Progenitor cell of endocrine pancreas (in vitro differentiated cells): ENCODE data around the gene THSD4. TPM values are rescaled to one million over a fixed set of nuclear protein-coding genes. Genes with fewer than 3 reads are reported as not detected.

Source experiments
- DNase-seq: peaks from one replicate; pipeline ENCODE4 v3.0.0; 2021; ENCODE audit warnings: low spot score; ENCODE audit not compliant: unreplicated experiment
- H3K27ac Mint-ChIP-seq: 2 replicates; pipeline ENCODE4 v1.8.0; 2021; ENCODE audit warnings: mild to moderate bottlenecking, moderate library complexity, mixed read lengths
- H3K27me3 Mint-ChIP-seq: 2 replicates; pipeline ENCODE4 v1.8.0; 2021; ENCODE audit warnings: mixed read lengths
- H3K36me3 Mint-ChIP-seq: 2 replicates; pipeline ENCODE4 v1.8.0; 2022; ENCODE audit warnings: mixed read lengths; ENCODE audit not compliant: insufficient read depth
- H3K4me1 Mint-ChIP-seq: 2 replicates; pipeline ENCODE4 v1.8.0; 2021; ENCODE audit warnings: low read depth, mixed read lengths
- H3K4me3 Mint-ChIP-seq: 2 replicates; pipeline ENCODE4 v1.8.0; 2021; ENCODE audit warnings: low read depth, mild to moderate bottlenecking, moderate library complexity, mixed read lengths
- H3K9me3 Mint-ChIP-seq: 2 replicates; pipeline ENCODE4 v1.8.0; 2021; ENCODE audit warnings: low read depth, mixed read lengths
- total RNA-seq: library from RNA; stranded (reverse); gene quantifications from 2 replicates; pipeline ENCODE4 v1.2.1, GENCODE V29; 2021
- TF ChIP-seq, protein P1 (sequence below): fragments of 200-600 bp; sonication (generic); IDR thresholded peaks from one replicate; pipeline ENCODE4 v1.5.0; 2021; ENCODE audit warnings: antibody characterized with exemption, mild to moderate bottlenecking; ENCODE audit not compliant: unreplicated experiment

THSD4 gene
- total RNA-seq, 1 donor from 2014 or later: 6.8 TPM

DNA sequence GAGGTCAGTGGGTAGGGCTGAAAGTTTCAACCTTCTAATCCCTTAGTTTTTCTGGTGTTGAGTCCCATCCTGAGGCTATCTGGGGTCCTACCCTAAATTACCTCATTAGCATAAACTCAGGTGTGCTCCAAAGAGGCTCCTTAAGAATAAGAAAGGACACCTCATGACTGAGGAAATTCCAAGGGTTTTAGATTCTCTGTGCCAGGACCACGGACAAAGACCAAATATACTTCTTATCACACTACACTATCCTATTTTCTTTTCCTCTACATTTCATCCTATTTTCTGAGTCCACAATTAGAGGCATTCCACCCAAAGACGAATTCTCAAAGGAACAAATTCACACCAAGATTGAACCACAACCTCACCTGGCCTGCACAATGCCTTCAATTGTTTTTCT, 9.8 kb upstream of the THSD4 start:
- DNase-seq: no peak
- Mint-ChIP-seq H3K27ac (no peak overlapping the region), H3K4me1 (no peaks in the 10 kb centered on the region), H3K36me3 (no peaks in the 10 kb centered on the region), H3K9me3 (no peaks in the 10 kb centered on the region), H3K27me3 (peaks cover 15% of the 10 kb centered on the region), H3K4me3 (no peak overlapping the region)
- TF ChIP-seq, protein P1, sequence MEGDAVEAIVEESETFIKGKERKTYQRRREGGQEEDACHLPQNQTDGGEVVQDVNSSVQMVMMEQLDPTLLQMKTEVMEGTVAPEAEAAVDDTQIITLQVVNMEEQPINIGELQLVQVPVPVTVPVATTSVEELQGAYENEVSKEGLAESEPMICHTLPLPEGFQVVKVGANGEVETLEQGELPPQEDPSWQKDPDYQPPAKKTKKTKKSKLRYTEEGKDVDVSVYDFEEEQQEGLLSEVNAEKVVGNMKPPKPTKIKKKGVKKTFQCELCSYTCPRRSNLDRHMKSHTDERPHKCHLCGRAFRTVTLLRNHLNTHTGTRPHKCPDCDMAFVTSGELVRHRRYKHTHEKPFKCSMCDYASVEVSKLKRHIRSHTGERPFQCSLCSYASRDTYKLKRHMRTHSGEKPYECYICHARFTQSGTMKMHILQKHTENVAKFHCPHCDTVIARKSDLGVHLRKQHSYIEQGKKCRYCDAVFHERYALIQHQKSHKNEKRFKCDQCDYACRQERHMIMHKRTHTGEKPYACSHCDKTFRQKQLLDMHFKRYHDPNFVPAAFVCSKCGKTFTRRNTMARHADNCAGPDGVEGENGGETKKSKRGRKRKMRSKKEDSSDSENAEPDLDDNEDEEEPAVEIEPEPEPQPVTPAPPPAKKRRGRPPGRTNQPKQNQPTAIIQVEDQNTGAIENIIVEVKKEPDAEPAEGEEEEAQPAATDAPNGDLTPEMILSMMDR: no peak

- Mint-ChIP-seq H3K27ac (no peak overlapping the region), H3K36me3 (no peaks in the 10 kb centered on the region), H3K27me3 (peaks cover 26% of the 10 kb centered on the region), H3K9me3 (no peaks in the 10 kb centered on the region), H3K4me3 (no peak overlapping the region), H3K4me1 (no peaks in the 10 kb centered on the region)
- no peak for DNase-seq
- TF ChIP-seq, protein P1: no peak
These were observed 8.3 kb upstream of the THSD4 start for GRCh38 chr15:71106802-71107500.

- Mint-ChIP-seq H3K4me1 (no peaks in the 10 kb centered on the region), H3K27ac (no peak overlapping the region), H3K4me3 (no peak overlapping the region), H3K9me3 (no peaks in the 10 kb centered on the region), H3K27me3 (peaks cover 28% of the 10 kb centered on the region), H3K36me3 (no peaks in the 10 kb centered on the region)
- TF ChIP-seq, protein P1: no peak
- DNase-seq: no peak
These were observed 7.8 kb upstream of the THSD4 start for GRCh38 chr15:71107501-71107815.

DNA sequence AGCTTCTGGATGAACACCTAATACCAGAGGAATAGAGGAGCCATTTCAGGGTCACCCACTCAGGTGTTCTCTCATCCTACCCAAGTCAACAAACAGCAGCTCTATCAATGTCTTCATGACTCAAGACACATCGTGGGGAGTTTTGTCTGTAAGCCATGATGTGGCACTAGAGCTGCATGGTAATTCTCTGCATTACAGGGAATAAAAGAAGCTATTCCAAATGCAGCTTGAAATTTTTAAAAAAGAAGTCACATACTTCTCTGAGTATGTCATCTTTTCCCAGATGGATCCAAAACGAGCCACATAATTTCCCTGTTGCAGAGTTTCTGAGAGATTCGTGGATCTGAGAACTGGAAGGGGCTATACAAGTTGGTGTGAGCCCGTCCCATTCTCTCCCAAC, 6.1 kb upstream of the THSD4 start:
- Mint-ChIP-seq H3K4me1 (peaks cover 1% of the 10 kb centered on the region), H3K4me3 (no peak overlapping the region), H3K36me3 (no peaks in the 10 kb centered on the region), H3K27me3 (peaks cover 32% of the 10 kb centered on the region), H3K27ac (no peak overlapping the region), H3K9me3 (no peaks in the 10 kb centered on the region)
- DNase-seq: no peak
- TF ChIP-seq, protein P1: no peak

- Mint-ChIP-seq H3K4me1 (peaks cover 8% of the 10 kb centered on the region), H3K27me3 (peaks cover 40% of the 10 kb centered on the region), H3K4me3 (no peak overlapping the region), H3K9me3 (no peaks in the 10 kb centered on the region), H3K27ac (no peak overlapping the region), H3K36me3 (no peaks in the 10 kb centered on the region)
- TF ChIP-seq, protein P1: no peak
- no peak for DNase-seq
These were observed 5.4 kb upstream of the THSD4 start for GRCh38 chr15:71109905-71110304.
